Endothelial cell of hepatic sinusoid (primary cell): ENCODE results near the gene KCNN3.

Experiments used
- in situ Hi-C: cut with HindIII; loops from 2 replicates; pipeline ENCODE4 v1.10.0; 2017; ENCODE audit warnings: low sequenced_read_pairs

The KCNN3 gene

DNA sequence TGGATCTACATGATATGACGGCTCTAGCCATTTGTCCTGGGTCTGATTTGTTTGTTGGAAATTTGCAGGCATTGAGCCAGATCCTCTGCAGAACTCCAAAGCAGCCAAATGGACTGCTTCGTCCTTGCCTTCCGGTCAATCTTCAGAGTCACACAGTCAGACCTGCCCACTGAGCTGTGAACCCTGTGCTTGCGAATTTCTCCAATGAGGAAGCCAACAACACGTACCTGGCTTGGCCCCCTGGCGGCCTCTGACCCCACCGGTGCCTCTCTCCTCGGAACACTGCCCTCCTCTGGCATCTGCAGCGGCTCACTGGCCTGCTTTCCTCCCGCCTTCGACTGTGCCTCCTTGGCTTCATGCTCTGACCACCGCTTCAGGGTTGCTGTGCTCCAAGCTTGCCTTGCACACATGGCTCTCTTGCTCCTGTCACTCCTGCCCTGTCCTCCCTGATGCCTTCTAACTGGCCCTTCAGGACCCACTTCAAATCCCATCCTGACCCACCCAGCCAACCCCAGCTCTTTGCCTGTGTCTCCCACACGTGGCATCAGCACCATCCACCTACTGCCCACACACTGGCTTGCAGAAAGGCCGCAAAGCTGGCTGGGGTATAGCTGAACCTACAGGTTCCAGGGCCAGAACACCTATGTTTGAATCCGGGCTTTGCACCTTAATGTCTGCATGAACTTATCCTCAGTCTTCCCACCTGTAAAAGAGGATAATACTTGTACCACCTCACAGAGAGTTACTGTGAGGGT is 128.2 kb downstream of the KCNN3 start:
- in situ Hi-C loops: loop anchor here (5.0 kb wide), 1 partner anchor 40 kb away; no protein-coding TSS in a partner anchor

DNA sequence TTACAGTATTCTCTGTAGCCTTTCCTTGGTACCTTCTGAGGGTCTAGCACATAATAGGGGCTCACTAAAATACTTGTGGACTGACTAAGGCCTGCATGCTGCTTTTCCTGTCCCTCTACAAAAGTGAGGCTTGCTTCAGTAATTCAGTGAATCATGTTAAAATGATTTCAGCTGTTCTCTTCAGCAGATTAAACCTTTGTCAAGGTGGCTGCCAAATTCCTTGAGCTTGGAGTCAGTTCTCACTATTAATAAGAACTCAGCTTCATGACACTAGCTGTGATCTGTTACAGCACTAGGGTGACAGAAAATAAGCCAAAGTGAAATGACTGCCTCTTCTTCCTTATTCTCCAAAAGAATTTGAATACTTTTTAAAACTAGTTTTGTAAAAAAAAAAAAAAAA is 128.8 kb downstream of the KCNN3 start:
- in situ Hi-C loops: loop anchor here (5.0 kb wide), 1 partner anchor 39 kb away; no protein-coding TSS in a partner anchor

DNA sequence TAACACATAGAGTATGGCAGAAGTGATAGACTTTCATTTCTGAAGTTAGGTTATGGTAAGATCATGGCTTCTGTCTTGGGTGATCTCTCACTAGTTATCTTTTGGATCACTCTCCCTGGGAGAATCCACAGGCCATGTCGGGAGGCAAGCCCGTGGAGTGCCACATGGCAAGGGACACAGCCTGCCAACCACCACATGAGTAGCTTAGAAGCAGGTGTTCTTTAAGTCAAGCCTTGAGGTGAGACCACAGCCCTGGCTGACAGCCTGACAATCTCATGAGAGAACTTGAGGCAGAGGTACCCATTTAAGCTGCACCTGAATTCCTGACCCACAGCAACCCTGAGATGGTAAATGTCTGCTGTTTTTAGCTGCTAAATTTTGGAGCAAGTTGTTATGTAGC is 130.4 kb downstream of the KCNN3 start:
- in situ Hi-C loops: loop anchor here (5.0 kb wide), 1 partner anchor 37 kb away; no protein-coding TSS in a partner anchor

DNA sequence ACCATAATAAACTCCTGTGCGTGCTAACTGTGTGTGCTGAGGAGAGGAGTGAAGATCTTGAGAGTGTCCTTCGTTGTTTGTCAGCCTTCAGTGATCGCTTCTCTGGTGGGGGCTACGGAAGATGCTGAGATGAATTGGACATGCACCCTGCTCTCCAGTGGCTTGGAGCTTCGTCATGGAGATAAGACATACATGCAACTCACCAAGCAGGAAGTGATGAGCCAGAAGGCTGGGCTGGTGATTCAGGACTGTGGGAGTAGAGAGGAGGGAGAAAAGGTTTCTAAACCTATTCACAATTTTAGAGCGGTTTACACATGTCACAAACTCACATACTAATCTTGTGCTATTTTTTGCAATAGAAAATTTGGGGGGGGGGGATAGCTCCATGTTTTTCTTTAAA is 133.2 kb downstream of the KCNN3 start:
- in situ Hi-C loops: no loop called here

DNA sequence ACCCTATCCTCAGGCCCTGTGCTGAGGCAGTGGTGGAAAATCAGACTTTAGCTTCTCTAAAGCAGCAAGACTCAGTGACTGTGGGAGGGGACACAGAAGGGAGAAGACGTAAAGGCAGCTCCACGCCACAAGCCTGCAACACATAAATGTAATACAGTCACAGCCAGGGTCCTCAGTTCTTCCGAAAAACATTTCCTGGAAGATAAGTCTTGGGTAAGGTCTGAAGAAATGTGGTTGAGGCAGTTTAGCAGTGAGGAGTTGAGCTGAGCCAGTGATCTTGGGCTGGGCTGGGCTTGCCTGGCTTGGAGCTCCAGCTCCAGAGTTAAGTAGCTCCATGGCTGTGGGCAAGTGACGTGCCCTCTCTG is 134.3 kb downstream of the KCNN3 start:
- in situ Hi-C loops: no loop called here

DNA sequence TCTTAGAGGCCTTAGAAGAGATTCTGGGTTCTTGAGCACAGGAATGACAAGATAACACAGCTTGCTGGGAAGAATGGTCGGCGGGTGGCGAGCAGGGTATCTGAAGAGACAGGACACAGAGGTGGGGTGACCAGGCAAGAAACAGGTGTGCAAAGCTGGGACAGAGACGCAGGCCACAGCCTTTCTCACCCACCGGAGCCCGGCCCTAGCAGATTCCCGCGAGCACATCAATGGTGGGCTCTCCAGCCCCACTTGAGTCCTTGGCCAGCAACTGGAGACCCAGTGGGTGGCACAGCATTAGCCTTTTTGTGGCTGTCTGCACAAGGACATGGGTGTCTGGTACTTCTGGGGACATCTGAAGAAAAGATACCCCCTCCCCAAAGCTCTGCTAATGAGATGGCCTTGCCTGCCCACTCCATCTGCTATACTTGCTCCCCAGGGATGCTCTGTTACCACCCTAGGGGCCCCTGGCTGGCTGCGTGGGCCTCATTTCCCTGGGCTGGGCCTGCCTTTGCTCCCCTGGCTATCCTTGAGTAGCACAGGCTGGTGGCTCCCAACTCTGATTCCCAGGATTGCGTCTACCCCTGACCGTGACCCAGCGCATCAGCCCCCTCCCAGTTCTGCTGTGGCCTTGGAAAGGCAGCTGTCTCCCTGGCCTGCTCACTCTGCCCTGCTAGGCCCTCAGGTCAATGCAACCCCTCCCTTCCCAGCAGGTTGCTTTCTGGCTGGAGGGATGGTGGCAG is 134.8 kb downstream of the KCNN3 start:
- in situ Hi-C loops: no loop called here

DNA sequence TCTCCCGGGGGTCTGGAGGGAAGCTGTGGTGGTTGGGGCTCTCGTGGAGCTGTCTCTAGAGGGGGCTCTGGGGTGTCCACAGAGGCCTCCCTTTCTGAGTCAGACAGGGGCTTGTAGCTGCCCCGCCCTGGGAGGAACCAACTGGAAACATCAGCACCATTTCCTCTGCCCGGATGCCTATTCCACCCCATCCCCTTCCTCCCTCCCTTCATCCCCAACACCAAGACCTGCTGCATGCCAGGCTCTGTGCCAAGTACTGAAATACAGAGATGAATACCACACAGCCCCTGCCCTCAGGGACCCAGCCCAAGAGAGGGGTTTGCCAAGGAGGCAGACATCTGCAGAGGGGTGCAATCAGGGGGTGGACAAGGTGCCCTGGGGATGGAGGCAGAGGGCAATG is 136.5 kb downstream of the KCNN3 start:
- in situ Hi-C loops: no loop called here

DNA sequence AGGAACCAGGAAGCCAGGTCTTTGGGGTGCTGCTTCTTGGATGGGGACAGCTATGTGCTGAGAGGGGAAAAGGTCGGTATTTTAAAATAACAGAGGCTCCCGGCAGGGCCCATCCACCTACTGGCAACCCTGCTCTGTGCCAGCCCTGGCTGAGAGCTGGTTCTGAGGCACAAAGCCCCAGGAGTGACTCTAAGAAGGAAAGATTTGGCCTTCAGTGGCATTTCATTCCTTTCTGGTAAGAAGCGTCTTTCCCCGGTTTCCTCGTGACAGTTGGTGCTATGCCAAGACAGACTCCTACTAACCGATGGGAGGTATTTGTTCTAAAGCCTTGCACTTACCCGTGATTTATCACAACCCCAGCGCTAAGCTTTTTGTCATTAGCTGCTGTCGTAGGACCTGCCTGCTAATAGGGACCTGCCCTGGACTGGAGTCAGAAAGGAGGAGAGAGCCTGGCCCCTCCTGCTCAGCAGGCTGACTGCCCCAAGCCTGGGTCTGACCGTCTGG is 139.0 kb downstream of the KCNN3 start:
- in situ Hi-C loops: no loop called here

DNA sequence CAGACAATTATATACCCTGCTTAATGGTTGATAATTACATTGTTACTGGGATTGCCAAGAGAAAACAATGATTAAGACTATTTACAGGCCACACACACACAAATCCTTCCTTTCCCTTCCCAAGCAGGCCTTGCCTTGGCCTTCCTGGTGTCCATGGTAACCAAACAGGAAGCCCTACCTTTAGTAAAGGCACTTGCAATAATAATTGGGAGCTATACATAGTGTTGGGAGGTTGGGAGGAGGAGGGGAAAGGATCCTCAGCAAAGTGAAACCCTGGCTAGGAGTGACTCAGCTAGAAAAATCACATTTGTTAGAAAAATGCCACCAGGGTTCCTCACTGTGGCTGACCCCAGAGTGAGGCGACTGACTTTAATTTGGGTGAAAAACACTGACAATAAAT is 139.8 kb downstream of the KCNN3 start:
- in situ Hi-C loops: no loop called here

DNA sequence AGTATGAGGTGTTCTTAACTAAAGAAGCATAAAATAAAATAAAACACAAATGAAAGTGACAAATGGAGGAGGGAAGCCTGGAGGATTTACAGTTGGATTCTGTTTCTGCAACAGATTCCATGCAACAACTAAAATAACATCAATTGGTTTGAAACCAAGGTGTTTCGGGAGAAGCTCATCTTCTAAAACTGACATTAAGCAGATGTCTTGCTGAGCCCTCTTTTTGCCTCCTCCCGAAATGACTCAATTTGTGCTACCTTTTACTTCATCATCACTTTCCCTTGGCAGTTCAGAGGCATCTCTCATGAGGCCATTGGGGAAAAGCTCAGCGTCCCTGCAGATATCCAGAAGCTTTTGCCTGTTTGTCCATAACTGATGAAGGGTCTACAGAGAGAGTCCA is 140.5 kb downstream of the KCNN3 start:
- in situ Hi-C loops: no loop called here

DNA sequence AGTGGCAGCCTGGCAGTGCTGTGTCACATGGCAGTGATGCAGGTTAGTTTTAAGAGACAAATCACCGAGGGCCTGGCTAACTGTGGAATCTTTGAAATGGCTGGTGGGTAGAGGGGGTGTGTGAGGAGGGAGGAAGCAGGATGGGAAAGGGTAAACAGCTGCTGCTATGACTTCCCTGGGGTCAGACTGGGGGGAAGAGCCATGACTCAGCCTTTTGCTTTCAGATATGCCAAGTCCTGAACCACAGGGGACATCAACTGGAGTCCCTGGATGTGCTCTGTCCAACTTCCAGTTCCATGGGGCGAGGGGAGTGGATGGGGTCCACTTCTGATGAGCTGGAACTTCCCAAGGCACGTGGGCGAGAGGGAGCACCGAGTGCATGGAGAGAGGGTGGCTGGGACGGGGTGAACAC is 141.0 kb downstream of the KCNN3 start:
- in situ Hi-C loops: no loop called here

DNA sequence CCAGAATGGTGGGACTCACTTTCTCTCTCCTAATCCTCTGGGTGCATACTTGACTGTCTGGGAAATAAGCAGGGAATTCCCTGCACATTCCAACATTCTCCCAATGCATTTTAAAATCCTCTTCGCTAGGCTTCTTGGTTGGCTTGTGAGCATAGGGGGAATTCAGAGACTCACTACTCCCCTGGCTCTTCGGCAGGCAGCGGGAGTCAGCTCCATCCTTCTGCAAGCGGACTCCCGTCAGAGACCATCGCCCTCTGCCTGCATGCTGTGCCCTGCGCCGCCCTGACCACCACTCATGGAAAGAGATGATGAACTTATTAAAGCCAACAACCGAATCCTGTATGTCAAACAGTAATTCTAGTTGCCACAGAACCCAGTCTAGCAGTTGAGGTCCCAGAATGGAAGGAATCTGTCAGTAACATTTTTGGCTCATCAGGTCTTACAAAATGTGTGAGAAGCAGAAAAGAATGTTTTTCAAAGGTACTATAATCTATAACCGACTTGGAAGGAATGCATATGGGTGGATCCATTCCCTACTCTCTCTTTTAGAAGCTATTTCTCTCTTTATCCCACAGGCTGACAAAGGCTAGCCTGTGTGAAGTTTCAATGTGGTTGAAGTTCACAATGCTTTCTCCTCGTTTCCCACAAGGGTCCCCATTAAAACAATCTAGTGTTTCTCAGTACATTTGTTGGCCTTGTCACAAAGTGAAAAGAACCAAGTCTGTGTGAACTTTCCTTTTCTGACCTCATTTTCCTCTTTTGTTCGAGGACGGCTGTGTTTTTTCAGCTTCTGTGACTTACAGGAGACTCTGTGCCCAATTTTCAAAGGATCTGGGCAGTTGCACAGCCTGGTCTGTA is 143.0 kb downstream of the KCNN3 start:
- in situ Hi-C loops: no loop called here

DNA sequence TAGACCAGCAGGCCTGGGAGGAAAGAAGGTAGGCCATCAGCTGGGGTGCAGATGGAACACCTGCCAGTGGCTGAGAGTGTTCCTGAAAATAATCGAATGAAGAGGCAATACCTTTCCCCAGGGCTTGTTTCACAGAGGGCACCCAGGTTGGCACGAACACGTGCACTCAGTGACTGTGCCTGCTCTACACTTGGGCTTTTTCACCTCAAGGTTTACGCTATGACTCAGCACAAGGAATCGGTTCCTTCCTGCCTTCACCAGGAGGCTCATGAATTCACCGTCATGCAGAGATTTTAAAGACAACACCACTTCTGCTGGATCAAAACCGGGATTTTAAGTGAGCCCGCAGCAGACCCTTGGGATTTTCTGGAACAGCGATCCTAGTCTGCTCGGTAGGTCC is 143.6 kb downstream of the KCNN3 start:
- in situ Hi-C loops: no loop called here

DNA sequence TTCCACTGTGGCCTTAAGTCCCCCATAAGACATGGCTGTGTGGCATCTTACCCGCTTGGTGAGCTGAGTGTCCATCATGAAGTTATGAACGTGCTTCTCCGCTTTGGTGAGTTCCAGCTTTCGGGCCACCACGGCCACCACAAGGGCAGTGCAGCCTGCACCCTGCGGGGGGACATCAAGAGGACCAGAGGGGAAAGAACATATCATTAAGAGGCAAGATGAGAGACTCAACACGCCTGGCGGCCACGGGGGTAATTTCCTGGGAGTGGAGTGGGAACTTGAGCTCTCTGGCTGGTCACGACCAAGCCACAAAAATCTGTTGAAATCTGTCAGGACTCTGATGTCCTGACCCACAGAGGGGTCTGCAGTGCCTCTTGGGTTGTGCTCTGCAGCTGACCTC is 144.2 kb downstream of the KCNN3 start:
- in situ Hi-C loops: no loop called here

DNA sequence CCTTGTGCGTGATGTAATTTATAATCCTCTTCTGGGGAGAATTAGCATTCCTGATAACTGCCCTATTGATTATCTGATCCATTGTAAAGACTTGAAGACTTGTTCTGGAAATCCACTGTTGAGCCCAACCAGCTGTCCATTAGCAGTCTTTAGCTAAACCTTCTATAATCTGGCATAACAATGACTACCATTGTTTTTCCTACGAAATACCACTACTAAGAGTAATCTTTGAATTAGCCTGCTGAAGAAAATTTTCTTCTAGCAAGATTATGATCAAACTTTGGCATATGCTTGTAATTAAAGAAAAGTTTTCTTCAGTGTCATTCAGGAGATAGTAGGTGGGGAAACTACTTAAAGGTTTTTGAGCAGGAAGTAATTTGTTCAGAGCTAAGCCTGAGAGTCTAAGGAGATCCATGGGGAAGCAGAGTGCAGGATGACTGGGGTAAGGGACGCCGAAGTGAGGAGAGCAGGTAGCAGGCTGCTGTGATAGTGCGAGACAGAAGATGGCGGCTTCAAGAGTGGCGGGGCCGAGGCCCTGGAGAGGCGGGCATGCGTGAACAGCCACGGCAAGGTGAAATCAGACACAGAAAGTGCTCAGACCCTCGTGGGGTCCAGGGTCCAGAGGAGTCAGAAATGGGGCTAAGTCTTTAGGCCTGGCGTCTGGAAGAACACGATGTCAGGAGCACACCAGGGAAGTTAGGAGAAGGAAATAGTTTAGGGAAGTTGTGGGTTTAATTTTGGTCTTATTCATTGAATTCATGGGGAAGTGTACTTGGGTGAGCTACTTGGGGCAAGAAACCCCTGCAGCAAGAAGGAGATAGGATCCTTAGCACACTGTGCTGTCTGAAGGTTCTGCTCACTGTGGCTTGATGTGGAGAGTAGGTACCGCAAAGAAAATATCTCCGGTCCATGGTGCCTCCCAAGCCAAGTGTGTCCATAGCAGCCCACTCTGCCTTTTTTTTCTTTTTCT is 149.5 kb downstream of the KCNN3 start:
- in situ Hi-C loops: no loop called here

DNA sequence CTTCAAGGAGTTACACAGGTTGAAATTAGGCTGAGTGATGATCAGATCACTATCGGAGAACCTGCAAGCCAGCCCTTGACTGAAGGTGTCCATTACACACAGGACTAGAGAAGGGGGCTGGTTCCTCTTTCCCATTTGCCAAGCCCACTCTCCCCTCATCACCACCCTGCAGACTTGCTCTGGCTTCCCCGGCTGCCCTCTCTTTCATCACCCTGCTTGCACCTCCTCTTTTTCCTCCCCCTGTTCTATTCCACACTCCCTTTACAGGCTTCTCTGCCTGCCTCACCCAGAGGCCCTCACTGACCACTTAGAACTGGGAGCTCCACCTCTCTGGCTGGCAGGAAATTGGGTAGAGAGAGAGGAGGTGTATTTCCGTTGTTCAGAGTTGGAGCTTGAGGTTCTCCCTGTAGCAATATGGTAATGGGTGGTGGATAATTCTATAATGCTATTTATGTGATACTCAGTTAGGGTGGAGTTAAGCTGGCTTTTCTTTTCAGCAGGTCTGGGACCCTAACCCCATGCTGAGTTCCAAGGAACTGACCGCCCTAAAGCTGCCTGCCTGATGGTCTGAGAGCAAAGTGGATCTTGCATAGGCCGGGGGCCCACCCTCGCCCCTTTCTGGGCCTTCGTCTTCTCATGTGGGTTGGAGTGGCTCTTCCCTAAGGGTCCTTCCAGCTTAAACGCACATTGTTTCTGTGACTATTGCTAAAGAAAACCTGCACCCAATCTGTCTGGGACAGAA is 150.3 kb downstream of the KCNN3 start:
- in situ Hi-C loops: no loop called here

DNA sequence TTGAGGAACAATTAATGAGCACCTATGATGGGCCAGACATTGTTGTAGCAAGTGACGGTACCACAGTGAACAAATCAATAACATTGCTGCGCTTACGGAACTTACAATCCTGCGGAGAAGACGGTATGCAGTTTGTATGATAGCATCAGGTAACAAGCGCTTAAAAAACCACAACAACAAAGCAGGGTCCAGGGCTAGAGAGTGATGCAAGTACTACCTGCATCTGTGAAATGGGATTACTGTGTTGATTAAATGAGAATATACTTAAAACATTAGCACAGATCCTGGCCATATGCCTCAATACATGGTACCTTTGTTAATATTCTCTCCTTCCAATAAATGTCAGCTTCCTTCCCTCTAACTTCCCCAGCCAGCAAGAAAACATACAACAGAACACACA is 151.5 kb downstream of the KCNN3 start:
- in situ Hi-C loops: no loop called here

DNA sequence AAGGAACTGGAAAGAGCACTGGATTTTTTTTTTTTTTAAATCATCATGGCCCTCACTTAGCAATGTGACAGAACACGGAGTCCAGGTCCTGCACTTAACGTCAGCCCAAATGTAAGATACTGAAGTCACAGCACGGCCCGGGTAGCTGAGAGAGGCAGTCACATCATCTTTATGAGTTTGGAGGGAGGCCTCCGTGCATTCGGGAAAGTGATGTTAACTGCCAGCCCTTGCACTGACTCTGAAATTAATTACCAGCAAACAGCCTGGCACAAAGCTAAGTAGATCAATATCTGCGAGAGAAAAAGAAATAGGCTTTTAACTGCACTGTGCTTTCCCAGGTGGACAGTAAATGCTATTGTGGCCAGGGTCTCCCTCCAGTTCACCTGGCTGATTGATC is 152.6 kb downstream of the KCNN3 start:
- in situ Hi-C loops: no loop called here
